Adrenal gland (tissue), 12 donors: ENCODE results near the gene LYZL2. TPM values are rescaled to one million over a fixed set of nuclear protein-coding genes. Genes with fewer than 3 reads are reported as not detected.
"Not testable (repeated sequence)": the region's sequence is repeated elsewhere in the genome, so short reads cannot be mapped to it uniquely, and the experiment has no call there.

Source experiments
- DNase-seq, 7 donors: peaks; one replicate each; pipeline ENCODE4 v3.0.0-alpha.2; 2019 to 2020
- H3K27ac ChIP-seq, 5 donors: fragments of 200-600 bp; sonication (generic) in 4 of 5; 1 replicate in 3 of 5; 2 replicates in 2 of 5; pipeline versions ENCODE4 v1.5.1 to v1.8.0; 2016 to 2020; ENCODE audit warnings: mild to moderate bottlenecking in 1 of 5
- H3K27me3 ChIP-seq: fragments of 200-600 bp; 2 replicates; pipeline ENCODE4 v1.8.0; 2021
- H3K36me3 ChIP-seq, 2 donors: fragments of 200-600 bp; replicated peaks in 1 of 2; 1 replicate in 1 of 2; 2 replicates in 1 of 2; pipeline versions ENCODE4 v1.5.1 to v1.8.0; 2018 to 2022
- H3K4me1 ChIP-seq, 2 donors: fragments of 200-600 bp; replicated peaks in 1 of 2; 1 replicate in 1 of 2; 2 replicates in 1 of 2; pipeline versions ENCODE4 v1.5.1 to v1.8.0; 2018 to 2021
- H3K4me3 ChIP-seq, 4 donors: fragments of 200-600 bp; sonication (generic) in 3 of 4; one replicate each; pipeline ENCODE4 v1.5.1; 2016 to 2018
- H3K9me3 ChIP-seq, 3 donors: fragments of 200-600 bp; sonication (generic) in 1 of 3; replicated peaks in 1 of 3; 1 replicate in 2 of 3; 2 replicates in 1 of 3; pipeline versions ENCODE4 v1.5.1 to v1.8.0; 2016 to 2021
- CTCF ChIP-seq, 6 experiments: fragments of 450-650 bp in 4 of 6; fragments of 200-600 bp in 2 of 6; sonication (generic) in 1 of 6; IDR thresholded peaks; 1 replicate in 5 of 6; 2 replicates in 1 of 6; pipeline versions ENCODE4 v1.5.1 to v1.8.0; 2016 to 2021; ENCODE audit warnings: antibody characterized with exemption in 6 of 6, mild to moderate bottlenecking in 2 of 6, moderate library complexity in 1 of 6
- POLR2A ChIP-seq, 2 donors: fragments of 450-650 bp; IDR thresholded peaks; one replicate each; pipeline ENCODE4 v1.6.1; 2017; ENCODE audit warnings: antibody characterized with exemption in 2 of 2, mild to moderate bottlenecking in 2 of 2, moderate library complexity in 1 of 2
- WGBS, 4 donors: extraction: QIAGEN DNeasy Blood & Tissue Kit in 2 of 4; methylation state at CpG; one replicate each; pipeline versions ENCODE4 v1.1.5 to v1.1.7; 2013 to 2017; 5-methylcytosine and 5-hydroxymethylcytosine counted together
- intact Hi-C, 2 donors: fragments of 100-400 bp; cut with DNase I; formaldehyde crosslinking; loops; one replicate each; pipeline versions ENCODE4 v1.14.1 to v1.15.0; 2022 to 2023
- polyA plus RNA-seq, 3 donors: library from polyadenylated mRNA; stranded (reverse); fragments of 200-250 nt in 2 of 3; fragments of 350-450 nt in 1 of 3; fragmentation: Illumina TruSeq in 1 of 3; extraction: RNeasy Lipid Tissue Mini Kit (QIAGEN cat#74804) in 1 of 3; gene quantifications; one replicate each; pipeline ENCODE4 v1.2.3, GENCODE V29; 2013 to 2014
- total RNA-seq, 9 donors: library from RNA; depleted of rRNA in 4 of 9; stranded (reverse); fragments of >200 nt in 4 of 9; fragments of 120-200 nt in 1 of 9; fragmentation: NEBNext Ultra II Directional in 1 of 9; extraction: Animal tissue kit (Norgen Biotek cat#: 25700) in 1 of 9; gene quantifications; one replicate each; pipeline versions ENCODE4 v1.1.0 to v1.2.4, GENCODE V29; 2013 to 2023
- donor health status: healthy with polysubstance abuse.
- donor health status: Bipolar disorder and iron deficiency.
- donor health status: DM: yes; HTN: yes; CAD: no.
- donor health status: DM: no; HTN: no; CAD: no.
- donor health status: DM: no; HTN: no; CAD: no.
- donor health status: DM: yes; HTN: yes; CAD: no.

Gene LYZL2
- total and polyA plus RNA-seq, 12 donors, result 1.4 TPM; not detected in 11

- intact Hi-C loops, result no loop called here
- 31 to 57% (median 54%) methylated on average over 5 of the region's 5 CpGs for WGBS, 4 donors
- no peaks in the 10 kb centered on the region for H3K9me3 ChIP-seq
- peak in 2 of 7 donors; percentile 34 to 43 for DNase-seq
- H3K36me3 ChIP-seq, result no peaks in the 10 kb centered on the region
- no peak overlapping the region for H3K27ac ChIP-seq
- TF ChIP-seq POLR2A (IDR thresholded peaks at IDR 0.05), result no peak
- TF ChIP-seq CTCF (IDR thresholded peaks at IDR 0.05), result no peak
- no peaks in the 10 kb centered on the region for H3K27me3 ChIP-seq
- no peak overlapping the region for H3K4me3 ChIP-seq
- H3K4me1 ChIP-seq, result peaks cover 0 to 7% of the 10 kb centered on the region in 2 donors
Measured at GRCh38 chr10:30606313-30606712, 23.2 kb downstream of the LYZL2 start.

- H3K27me3 ChIP-seq, H3K36me3 ChIP-seq, H3K9me3 ChIP-seq, H3K4me3 ChIP-seq, H3K4me1 ChIP-seq, intact Hi-C loops: not testable (repeated sequence)
- H3K27ac ChIP-seq, result peak overlapping the region in 2 of 5 donors; percentile 8 to 34
- peak in 5 of 7 donors; percentile 29 to 52 (median 40) for DNase-seq
- WGBS, 4 donors, result 18 to 39% (median 30%) methylated on average over 8 to 16 of the region's 16 CpGs
Measured at GRCh38 chr10:30605341-30606121, 24.0 kb downstream of the LYZL2 start.

GRCh38 chr10:30603589-30603988 is 26.0 kb downstream of the LYZL2 start:
- H3K27ac ChIP-seq, result no peak overlapping the region
- H3K27me3 ChIP-seq, result no peaks in the 10 kb centered on the region
- H3K4me1 ChIP-seq, result peaks cover 0 to 7% of the 10 kb centered on the region in 2 donors
- TF ChIP-seq POLR2A (IDR thresholded peaks at IDR 0.05), result no peak
- no peak for TF ChIP-seq CTCF (IDR thresholded peaks at IDR 0.05)
- H3K36me3 ChIP-seq, result no peaks in the 10 kb centered on the region
- WGBS, 4 donors, result 82 to 98% (median 91%) methylated on average over 3 of the region's 3 CpGs
- DNase-seq, result no peak
- H3K4me3 ChIP-seq, result no peak overlapping the region
- intact Hi-C loops, result no loop called here
- H3K9me3 ChIP-seq, result no peaks in the 10 kb centered on the region

GRCh38 chr10:30602747-30603146 is 26.8 kb downstream of the LYZL2 start:
- H3K27ac ChIP-seq, result no peak overlapping the region
- H3K4me3 ChIP-seq, result no peak overlapping the region
- H3K9me3 ChIP-seq, result no peaks in the 10 kb centered on the region
- TF ChIP-seq POLR2A (IDR thresholded peaks at IDR 0.05) (no peak), CTCF (IDR thresholded peaks at IDR 0.05) (no peak)
- 89 to 96% (median 94%) methylated on average over 1 of the region's 1 CpG for WGBS, 4 donors
- no peak for DNase-seq
- intact Hi-C loops, result no loop called here
- no peaks in the 10 kb centered on the region for H3K36me3 ChIP-seq
- H3K27me3 ChIP-seq, result no peaks in the 10 kb centered on the region
- peaks cover 0 to 7% of the 10 kb centered on the region in 2 donors for H3K4me1 ChIP-seq

GRCh38 chr10:30600005-30600404 is 29.5 kb downstream of the LYZL2 start:
- H3K27ac ChIP-seq, result no peak overlapping the region
- H3K27me3 ChIP-seq, result no peaks in the 10 kb centered on the region
- H3K9me3 ChIP-seq, result no peaks in the 10 kb centered on the region
- H3K36me3 ChIP-seq, result no peaks in the 10 kb centered on the region
- TF ChIP-seq POLR2A (IDR thresholded peaks at IDR 0.05), result no peak
- no peak for TF ChIP-seq CTCF (IDR thresholded peaks at IDR 0.05)
- WGBS, 4 donors, result 47 to 73% (median 52%) methylated on average over 2 of the region's 2 CpGs
- intact Hi-C loops, result no loop called here
- DNase-seq, result no peak
- H3K4me3 ChIP-seq, result no peak overlapping the region
- no peaks in the 10 kb centered on the region for H3K4me1 ChIP-seq
